Stimulated activated CD4-positive, alpha-beta T cell treated with anti-CD3 and anti-CD28 coated beads, Interleukin-2, amount 100 ng/mL, for 48 hours (primary cell): ENCODE data around the gene FGR.

ENCODE experiments used
- DNase-seq, 2 donors: peaks; one replicate each; pipeline ENCODE4 v3.0.0-alpha.2; 2020

The FGR gene

GRCh38 chr1:27564710-27565649 is 70.0 kb downstream of the FGR start:
- DNase-seq, result no peak

DNA sequence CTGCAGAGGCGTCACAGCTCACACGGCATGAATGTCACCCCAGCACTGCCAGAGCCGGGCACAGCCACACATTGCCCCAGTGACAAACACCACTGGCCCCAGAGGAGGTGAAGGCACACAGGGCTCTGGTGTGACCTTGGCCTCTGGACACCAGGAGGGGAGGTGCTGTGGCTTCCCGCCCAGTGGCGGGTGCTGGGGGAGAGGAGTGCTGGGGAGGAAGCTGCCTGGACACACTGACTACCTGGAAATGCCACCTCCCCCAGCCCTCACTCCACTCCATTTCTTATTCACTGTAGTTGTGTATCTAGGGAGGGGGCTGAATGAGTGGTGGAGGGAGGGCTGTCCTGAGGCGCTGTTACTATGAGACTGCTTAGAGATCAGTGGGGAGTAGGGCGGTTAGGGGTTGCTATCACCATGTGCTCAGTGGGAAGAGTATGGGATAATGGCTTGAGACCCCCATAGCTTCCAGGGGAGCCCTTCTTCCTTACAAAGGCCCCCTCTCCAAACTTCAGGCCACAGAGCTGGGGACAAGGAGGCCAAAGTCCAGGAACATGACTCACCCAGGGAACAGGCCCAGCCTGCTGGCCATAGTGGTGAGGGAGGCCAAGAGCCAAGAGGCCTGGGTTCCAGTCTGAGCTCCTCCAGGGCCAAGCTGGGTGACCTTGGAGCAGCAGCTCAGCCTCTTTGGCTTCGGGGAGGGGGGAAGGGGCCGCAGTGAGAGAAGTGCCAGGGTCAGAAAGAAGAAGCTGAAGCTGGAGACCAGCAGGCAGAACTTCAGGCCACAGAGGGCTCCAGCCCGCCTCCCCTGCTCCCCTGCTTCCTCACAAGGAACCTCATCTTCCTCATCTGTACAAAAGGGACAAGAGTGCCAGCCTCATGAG is 71.2 kb downstream of the FGR start:
- DNase-seq, result no peak

GRCh38 chr1:27563341-27563590 is 71.7 kb downstream of the FGR start:
- DNase-seq, result no peak

GRCh38 chr1:27562534-27563340 is 72.2 kb downstream of the FGR start:
- DNase-seq, result no peak
